ENCODE measurements around the gene MAST2. TPM values are rescaled to one million over a fixed set of nuclear protein-coding genes. Genes with fewer than 3 reads are reported as not detected.
"Not testable (repeated sequence)": the region's sequence is repeated elsewhere in the genome, so short reads cannot be mapped to it uniquely, and the experiment has no call there.

Gene MAST2
- total RNA-seq, 1 experiment from 2014 or later: 11.1 TPM

DNA sequence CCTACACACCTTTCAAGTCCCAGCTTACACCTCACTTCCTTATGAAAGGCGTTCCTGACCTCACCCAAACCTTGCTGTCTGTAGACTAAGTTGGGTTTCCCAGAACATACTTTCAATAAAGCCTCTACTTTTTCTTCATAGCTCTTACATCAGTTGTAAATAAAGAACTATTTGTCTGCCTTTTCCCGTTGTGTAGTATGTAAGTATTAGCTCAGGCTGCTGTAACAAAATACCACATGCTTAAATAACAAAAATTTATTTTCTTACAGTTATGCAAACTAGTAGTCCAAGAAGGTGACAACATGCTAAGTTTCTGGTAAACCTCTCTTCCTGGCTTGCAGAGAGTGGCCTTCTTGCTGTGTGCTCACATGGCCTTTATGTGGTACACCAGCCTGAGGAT is 86.7 kb downstream of the MAST2 start:
- DNase-seq (ENCODE audit: extremely low read depth, low read depth): no peak

DNA sequence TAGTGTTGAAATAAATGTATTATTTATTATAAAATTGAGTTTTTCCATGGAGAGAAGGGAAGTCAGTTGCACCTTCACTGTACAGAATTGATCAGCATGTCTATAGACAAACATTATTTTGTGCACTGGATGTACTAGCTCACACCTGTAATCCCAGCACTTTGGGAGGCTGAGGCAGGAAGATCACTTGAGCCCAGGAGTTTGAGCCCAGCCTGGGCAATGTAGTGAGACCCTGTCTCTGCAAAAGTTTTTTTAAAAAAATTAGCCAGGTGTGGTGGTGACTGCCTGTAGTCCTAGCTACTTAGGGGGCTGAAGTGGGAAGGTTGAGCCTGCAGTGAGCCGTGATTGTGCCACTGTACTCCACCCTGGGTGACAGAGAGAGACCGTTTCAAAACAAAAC is 87.7 kb downstream of the MAST2 start:
- no peak for DNase-seq (ENCODE audit: extremely low read depth, low read depth)

DNA sequence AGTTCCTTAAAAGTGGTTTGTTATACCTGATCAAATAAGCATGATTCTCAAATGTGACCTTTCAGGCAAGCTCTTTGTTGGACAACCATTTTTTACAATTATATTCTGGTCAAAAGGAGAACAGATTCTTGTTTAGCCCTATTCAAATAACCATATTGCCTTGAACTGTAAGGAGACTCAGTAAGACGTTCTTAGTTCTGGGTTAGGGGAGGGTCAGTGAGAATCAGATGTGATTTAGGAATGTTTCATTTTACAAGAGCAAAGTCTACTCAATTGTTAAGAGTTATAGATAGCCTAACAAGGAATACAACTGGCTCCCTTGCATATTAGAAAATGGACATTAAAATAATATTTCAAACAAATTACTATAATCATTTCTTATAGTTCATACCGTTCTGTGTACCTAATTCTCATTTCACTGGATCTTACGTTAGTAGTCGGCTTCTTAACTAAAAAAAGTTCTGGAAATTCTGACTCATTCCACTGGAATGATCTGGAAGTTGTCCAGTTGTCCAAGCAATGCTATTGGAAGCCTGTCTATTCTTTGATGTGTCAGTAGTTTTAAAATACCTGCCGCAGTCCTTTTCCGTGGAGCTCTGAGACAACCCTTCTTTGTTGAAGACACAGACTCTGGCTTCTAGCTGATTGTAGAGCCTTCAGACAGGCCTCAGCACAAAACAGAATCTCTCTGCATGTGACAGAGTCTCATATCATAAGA is 88.8 kb downstream of the MAST2 start:
- peak; percentile 48 for DNase-seq (ENCODE audit: extremely low read depth, low read depth)

DNA sequence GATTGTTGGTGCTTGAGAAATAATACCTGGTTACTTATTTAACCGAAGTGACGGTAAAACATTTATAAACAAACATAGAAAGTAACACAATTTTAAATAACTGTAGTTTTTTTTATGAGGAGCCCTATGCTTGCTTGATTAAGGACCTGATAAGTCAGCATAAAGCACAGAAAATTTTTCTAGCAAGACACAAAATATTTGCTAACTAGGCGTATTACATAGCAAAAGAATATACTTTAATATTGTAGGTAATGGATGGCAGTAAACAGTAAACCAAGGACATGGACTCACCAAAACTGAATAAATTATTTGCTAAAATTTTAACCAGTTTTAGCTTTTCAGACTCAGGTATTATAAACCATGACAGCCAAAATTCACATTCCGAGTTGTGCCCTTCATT is 90.9 kb downstream of the MAST2 start:
- DNase-seq (ENCODE audit: extremely low read depth, low read depth): no peak

DNA sequence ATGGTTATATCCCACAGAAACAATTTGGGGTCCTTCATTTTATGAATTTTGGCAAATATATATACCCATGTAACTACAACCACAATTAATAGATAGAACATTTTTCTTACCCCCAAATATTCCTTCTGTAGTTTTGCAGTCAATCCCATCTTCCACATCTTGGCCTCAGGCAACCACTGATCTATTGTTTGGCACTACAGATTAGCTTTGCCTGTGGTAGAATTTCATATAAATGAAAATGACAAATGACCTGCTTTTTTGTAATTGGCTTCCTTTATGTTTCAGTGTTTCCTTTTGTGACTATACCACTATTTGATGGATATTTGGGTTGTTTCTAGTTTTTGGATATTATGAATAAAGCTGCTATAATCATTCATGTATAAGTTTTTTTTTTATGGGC is 91.5 kb downstream of the MAST2 start:
- DNase-seq (ENCODE audit: extremely low read depth, low read depth): no peak

DNA sequence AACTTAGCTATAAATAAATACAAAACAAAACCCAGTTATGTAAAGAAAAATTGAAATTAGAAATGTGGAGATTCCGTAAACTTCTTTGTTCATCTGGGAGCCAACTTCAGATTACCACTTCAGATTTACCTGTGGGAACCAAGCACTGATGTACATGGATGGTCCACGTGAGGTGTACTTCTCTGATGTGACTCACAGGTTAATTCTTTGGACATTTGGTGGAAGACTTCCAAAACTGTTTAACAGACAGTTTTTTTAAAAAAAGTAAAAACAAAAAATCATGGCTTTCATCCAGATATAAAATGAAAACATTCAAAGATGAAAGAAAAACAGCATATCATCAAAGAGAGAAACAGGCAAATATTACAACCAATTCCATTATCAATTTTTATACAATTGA is 92.0 kb downstream of the MAST2 start:
- DNase-seq (ENCODE audit: extremely low read depth, low read depth): no peak

DNA sequence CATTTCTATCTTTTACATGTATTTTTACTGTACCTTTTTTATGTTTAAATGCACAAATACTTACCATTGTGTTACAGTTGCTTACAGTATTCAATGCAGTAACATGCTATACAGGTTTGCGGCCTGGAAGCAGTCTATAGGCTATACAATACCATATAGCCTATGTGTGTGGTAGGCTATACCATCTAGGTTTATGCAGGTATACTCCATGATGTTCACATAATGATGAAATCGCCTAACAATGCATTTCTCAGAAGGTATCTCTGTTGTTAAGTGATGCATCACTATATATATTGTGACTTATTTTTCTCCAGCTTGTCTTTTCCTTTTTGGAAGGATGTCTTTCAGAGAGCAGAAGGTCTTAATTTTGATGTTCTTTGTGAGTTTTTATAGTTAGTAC is 103.5 kb downstream of the MAST2 start:
- no peak for DNase-seq (ENCODE audit: extremely low read depth, low read depth)

DNA sequence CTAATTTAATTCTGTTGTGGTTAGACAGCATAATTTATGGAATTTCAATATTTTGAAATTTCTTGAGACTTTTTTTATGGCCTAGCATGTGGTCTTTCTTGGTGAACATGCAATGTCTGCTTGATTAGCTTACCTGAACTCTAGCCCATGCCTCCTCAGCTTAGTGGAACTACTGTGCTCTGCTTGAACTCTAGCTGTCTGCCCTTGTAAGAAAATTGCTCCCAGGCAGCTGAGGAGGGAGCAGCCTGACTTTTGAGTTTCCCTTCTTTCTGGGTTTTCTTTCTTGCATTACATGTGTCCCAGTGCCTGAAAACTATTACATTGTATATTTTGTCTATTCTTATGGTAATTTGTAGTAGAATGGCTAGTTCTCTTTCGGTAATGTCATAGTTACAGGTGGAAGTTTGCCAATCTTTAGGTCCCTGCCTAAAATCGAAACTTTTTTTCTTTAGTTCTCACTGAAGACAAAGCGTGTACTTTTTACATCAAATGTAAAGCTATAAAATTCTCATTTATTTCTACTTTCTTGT is 105.3 kb downstream of the MAST2 start:
- no peak for DNase-seq (ENCODE audit: extremely low read depth, low read depth)

DNA sequence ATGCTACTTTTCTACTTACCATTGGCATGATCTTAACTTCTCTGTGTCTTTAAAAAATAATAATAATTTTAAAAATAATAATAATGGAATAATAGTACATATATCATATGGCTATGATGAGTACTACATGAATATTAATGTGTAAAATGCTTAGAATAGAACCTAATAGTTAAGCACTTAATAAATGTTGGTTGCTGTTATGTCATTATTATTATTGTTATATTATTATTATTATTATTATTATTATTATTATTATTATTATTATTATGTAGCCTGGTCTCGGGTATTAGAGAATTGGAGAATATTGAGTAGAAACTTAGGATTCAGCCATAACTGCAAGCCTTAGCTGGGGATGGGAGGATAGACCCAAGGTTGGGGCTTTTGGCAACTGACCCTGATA is 108.2 kb downstream of the MAST2 start:
- no peak for DNase-seq (ENCODE audit: extremely low read depth, low read depth)

DNA sequence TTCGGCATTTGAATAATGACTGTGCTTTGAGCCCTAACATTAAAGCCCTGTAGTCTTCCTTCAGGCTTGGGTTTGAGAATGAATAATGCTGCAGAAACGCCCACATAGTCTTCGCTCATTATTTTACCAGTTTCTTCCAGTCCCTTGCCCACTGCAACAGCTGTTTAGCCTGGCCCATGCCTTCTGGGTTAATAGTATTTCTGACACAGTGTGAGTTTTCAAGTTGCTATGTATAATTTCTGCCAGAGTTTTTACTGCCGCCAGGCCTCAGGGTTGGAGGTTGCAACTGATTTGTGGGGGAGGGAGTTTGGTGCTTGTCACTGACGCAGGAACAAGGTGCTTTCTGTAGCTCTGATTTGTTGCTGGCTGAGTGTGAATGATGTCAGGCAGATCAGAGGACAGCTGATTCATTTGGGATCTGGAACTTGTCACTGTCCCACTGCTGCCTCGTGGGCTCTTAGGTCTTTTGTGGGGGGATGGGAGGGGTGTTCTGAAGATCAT is 109.8 kb downstream of the MAST2 start:
- peak; percentile 1 for DNase-seq (ENCODE audit: extremely low read depth, low read depth)

DNA sequence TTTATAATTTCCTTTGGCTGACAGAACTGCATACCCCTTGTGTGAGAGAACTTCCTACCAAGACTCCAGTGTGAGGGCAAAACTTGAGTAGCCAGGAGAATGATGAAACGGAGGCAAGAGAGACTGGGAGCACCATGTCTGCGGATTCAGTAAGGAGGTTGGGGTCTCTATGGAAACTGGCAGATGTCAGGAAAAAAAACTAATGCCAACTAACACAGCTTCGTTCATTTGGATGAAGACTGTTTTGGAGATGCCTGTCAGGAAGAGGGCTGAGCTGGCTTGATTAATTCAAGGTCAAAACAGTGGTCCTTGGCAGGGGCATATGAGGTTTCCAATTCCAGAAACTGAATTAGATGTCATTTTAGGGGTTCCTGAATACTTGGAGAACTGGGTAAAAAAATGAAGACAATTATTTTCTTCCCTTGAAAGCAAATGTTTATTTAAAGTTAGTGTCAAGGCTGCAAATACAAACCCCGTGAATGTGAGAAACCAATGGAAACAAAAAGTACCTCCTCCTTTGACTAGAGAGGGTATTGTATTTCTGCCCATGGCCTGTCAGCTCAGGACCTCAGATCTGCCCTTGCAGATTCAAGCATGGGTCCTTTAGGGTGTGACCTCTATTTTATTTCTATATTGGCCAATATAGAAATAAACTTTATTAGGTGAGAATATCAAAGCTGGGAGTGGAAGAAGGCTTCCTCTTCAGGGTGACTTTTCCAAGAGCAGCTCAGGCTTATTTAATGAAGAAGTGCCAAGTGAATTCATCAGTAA is 110.5 kb downstream of the MAST2 start:
- DNase-seq (ENCODE audit: extremely low read depth, low read depth): no peak

DNA sequence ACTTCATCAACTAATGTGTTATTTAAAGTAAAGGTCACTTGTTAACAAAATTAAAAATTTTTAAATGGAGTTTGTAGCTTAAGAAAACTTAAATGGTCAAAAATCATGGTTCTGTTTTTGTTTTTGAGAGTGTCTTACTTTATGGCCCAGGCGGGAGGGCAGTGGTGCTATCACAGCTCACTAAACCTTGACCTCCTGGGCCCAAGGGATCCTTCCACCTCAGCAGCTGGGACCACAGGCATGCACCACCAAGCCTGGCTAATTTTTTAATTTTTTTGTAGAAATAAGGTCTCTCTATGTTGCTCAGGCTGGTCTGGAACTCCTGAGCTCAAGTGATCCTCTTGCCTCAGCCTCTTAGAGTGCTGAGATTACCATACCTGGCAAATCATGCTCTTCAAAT is 111.4 kb downstream of the MAST2 start:
- DNase-seq (ENCODE audit: extremely low read depth, low read depth): no peak

DNA sequence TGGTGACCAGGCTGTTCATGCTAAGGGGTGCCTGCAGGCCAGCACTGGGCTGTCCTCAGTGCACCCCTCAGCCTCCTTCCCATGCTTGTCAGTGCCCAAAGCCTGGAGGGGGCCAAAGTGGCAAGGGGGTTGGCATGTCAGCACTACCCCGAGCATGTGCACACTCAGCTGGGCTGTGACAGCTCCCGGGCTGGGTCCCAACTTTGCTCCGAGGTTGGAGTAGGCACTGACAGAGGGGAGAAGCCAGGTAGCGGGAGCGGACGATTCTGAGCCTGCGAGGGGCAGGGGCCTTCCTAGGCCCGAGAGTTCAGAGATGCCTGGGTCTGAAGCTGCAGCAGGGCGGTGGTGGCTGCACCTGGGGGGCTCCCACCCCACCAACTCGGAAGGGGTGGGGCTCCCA is 119.0 kb downstream of the MAST2 start:
- no peak for DNase-seq (ENCODE audit: extremely low read depth, low read depth)

DNA sequence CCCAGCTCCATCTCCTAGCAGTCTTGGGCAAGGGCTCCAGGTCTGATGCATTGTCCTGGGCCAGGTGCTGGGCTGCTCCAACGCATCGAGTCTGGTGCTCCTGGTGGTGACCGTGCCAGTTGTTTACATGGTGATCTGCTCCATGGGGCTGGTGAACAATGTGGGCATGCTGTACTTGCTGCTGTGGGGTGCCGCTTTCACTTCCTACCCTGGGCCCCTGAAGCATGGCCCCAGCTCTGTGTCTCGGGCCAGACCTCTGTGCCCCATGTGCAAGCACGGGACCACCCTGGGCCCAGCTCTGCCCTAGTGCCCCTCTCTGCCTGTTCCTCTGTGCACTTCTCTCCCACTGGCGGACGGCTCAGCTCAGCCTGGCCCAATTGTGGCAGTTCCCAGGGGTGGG is 119.4 kb downstream of the MAST2 start:
- DNase-seq (ENCODE audit: extremely low read depth, low read depth): no peak

DNA sequence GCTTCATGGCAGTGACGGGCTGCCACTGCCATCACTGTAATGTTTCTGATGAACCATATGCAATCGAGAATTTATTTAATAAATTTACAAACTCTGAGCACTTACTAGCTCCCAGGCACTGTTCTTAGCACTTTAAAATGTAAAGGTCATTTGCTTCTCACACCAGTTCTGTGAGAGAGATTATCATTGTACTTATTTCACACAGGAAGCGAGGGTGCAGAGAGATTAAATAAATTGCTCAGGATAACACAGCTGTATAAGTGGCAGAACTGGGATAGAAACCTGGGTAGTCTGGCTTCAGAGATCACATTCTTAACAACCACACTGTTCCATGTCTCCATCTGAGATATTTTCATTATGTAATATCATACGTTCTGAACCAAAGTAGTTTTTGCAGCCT is 119.9 kb downstream of the MAST2 start:
- DNase-seq (ENCODE audit: extremely low read depth, low read depth): no peak

DNA sequence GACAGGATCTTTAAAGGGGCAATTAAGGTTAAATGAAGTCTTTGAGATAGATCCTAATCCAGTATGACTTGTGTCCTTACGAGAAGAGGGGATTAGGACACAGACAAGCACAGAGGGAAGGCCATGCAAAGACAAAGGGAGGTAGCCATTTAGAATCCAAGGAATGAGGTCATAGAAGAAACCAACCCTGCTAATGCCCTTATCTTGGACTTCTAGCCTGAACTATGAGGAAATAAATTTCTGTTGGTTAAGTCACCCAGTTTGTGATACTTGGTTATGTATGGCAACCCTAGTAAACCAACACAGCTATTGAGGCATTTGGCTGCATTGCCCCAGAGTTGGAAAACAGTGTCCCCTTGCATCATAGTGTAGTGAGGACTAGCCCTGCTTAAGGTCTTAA is 121.3 kb downstream of the MAST2 start:
- no peak for DNase-seq (ENCODE audit: extremely low read depth, low read depth)

DNA sequence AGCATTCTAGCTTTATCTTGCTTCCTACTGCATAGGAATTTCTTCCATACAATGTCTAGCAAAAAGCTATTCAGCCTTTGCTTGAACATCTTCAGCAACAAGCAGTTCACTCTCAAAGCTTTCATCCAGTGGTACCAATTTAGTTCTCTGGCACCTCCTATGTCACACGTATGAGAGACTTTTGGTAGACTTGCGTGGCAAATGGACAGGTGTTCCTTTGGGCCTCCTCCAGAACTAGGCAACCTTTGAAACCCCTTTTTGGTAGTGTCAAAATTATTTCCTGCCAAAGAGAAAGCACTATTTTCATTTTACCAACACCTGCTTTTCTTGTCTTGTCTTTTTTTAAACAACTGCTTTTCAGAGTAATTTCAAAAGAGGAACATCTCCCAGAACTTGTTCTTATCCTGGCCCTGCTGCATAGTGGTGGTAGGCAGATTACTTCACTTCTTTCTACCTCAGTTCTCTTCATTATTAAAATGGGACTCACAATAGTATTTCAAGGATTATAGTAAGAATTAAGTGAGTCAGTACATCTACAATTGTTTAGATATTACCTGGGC is 122.4 kb downstream of the MAST2 start:
- DNase-seq (ENCODE audit: extremely low read depth, low read depth): no peak

DNA sequence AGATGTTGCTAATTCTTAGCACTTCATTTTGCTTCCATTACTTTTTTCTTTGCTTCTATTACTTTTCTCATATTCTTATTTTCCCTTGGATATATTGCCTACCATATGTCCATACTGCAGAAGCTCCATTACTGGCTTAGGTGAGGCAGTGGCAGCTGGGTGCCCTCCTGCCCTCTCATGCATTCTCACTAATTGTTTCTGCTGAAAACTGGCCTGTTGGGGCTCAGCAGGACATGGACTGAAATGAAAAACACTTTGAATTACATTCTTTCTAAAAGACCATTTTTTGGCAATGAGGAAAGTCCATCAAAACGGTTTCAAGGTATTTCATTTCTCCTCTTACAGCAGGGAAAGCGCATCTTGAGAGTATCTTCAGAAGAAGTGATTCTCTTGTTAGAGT is 122.9 kb downstream of the MAST2 start:
- no peak for DNase-seq (ENCODE audit: extremely low read depth, low read depth)

DNA sequence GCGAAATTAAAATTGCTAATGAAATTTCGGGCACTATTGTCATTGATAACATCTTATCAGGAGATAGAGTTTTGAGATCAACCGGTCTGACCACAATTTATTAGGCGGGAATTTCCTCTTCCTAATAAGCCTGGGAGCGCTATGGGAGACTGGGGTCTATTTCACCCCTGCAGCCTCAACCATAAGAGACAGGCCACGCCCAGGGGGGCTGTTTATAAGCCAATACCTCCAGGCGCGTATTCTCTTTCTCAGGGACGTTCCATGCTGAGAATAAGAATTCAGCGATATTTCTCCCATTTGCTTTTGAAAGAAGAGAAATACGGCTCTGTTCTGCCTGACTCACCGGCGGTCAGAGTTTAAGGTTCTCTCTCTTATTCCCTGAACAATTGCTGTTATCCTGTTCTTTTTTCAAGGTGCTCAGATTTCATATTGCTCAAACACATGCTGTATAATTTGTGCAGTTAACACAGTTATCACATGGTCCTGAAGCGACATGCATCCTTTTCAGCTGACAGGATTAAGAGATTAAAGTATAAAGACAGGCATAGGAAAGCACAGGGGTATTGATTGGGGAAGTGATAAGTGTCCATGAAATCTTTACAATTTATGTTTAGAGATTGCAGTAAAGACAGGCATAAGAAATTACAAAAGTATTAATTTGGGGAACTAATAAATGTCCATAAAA is 124.0 kb downstream of the MAST2 start:
- not testable (repeated sequence) for DNase-seq (ENCODE audit: extremely low read depth, low read depth)

DNA sequence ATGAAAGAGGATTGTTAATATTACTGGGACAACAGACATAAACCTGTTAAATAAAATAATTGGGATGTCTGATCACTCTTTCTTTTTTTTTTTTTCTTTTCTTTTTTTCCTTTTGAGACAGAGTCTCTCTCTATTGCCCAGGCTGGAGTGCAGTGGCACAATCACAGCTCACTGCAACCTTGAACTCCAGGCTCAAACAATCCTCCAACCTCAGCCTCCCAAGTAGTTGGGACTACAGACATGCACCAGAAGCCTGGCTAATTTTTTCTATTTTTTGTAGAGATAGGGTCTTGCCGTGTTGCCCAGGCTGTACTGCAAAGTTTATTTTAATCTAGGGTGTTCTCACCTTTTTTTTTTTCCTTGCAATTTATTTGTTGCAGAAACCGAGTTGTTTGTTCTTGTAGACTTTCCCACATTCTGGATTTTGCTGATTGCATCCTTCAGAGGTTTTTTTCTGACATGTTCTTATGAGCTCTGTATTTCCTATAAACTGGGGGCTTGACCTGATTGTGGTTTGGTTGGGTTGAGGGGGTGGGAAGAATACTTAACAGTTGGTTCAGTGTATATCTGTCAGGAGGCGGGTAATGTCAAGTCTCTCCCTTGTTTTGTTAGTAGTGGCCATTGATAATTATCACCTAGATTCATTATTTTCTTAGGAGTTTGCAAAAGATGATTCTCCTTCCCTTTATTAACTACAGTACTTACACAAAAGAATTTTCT is 125.2 kb downstream of the MAST2 start:
- no peak for DNase-seq (ENCODE audit: extremely low read depth, low read depth)

All from NCI-H460 (cell line).